ENCODE data around the gene KCNJ12. TPM values are rescaled to one million over a fixed set of nuclear protein-coding genes. Genes with fewer than 3 reads are reported as not detected.
A peak's percentile ranks its signal among the peaks of the same experiment; 100 is the strongest.
"Not testable (repeated sequence)": the region's sequence is repeated elsewhere in the genome, so short reads cannot be mapped to it uniquely, and the experiment has no call there.

Gene KCNJ12
- not detected for total RNA-seq

DNA sequence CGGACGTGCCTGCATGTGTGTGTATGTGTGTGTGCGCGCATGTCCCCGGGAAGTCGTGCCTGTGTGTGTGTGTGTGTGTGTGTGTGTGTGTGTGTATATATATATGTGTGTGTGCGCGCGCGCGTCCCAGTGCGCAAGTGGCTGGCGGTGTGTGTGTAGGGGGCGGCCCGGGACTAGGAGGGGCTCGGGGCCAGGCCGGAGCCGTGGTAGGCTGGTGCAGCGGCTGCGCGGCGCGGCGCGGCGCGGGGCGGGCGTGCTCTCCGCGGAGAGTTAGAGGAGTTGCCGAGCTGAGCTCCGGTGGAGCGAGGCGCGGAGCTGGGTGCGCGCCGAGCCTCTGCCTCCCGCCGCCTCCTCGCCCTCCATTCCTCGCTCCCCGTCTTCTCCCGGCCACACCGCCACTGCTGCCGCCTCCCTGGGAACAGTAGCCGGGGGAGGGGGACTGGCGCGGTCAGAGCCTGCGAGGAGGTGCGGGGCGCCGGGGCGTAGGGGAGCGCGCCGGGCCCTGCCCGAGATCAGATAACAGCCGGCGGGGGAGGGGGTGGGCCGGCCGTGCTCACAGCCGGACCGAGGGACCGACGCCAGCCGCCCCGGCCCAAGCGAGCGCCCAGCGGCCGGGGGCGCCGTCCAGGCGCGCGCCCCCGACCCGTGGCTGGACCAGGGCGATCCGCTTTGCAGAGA is at the start of gene KCNJ12:
Gene KCNJ12 (plus strand): TSS at position 277 of the 678 bp plus-strand sequence. CDS start 38,986 bp downstream, outside the sequence.
- H3K36me3 Mint-ChIP-seq: no peaks in the 10 kb centered on the region
- no peak within 1 kb of the TSS for H3K27ac Mint-ChIP-seq
- H3K9me3 Mint-ChIP-seq: no peaks in the 10 kb centered on the region
- H3K27me3 Mint-ChIP-seq: peaks cover 9% of the 10 kb centered on the region in 2 donors
- DNase-seq (ENCODE audit: low spot score) (no peak), ATAC-seq (no peak)
- H3K4me1 Mint-ChIP-seq (ENCODE audit: low read depth in 2 of 2): peaks cover 0 to 8% of the 10 kb centered on the region in 2 donors
- peak within 1 kb of the TSS; percentile 9 for H3K4me3 Mint-ChIP-seq

DNA sequence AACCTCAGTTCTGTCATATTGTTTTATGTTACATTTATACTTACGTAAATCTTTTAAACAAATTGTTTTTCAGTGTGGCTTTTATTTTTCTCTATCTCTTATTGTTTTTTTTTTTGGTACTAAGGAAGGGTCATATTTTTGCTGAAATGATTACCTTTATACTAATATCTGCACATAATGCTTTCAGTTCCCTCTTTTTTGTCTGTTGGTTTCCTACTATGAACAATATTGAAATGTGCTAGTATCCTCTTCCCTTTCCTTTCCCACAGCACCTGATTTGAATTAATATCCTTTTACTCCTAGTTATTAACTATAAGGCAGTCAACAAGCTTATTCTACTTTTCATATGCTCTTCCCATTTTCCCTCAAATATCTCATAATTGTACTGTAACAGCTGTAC is 48.2 kb upstream of the KCNJ12 start:
- not testable (repeated sequence) for H3K4me1 Mint-ChIP-seq (ENCODE audit: low read depth in 2 of 2); H3K27ac Mint-ChIP-seq; H3K36me3 Mint-ChIP-seq; ATAC-seq; H3K4me3 Mint-ChIP-seq; H3K9me3 Mint-ChIP-seq; DNase-seq (ENCODE audit: low spot score)
- H3K27me3 Mint-ChIP-seq: peaks cover 0 to 14% of the 10 kb centered on the region in 2 donors

DNA sequence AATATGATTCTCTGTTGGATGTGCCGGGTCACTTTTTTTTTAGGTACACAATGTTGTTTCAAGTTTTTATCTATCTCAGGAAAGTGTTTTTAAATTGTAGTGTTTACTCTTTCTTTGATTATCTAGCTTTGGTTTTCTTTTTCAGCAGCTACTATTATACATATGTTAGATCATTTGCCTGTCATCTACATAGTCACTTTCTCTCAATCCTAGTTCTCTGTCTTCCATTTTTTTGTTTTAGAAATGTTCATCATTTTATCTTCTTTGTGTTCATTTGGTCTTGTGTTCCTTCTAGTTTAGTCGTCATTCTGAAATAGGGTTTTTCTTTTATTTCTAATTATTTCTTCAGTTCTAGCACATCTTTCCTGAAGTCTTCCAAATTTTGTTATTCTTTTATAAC is 47.4 kb upstream of the KCNJ12 start:
- DNase-seq (ENCODE audit: low spot score); H3K36me3 Mint-ChIP-seq; H3K27ac Mint-ChIP-seq; H3K9me3 Mint-ChIP-seq; ATAC-seq; H3K4me1 Mint-ChIP-seq (ENCODE audit: low read depth in 2 of 2); H3K4me3 Mint-ChIP-seq: not testable (repeated sequence)
- peaks cover 0 to 12% of the 10 kb centered on the region in 2 donors for H3K27me3 Mint-ChIP-seq

DNA sequence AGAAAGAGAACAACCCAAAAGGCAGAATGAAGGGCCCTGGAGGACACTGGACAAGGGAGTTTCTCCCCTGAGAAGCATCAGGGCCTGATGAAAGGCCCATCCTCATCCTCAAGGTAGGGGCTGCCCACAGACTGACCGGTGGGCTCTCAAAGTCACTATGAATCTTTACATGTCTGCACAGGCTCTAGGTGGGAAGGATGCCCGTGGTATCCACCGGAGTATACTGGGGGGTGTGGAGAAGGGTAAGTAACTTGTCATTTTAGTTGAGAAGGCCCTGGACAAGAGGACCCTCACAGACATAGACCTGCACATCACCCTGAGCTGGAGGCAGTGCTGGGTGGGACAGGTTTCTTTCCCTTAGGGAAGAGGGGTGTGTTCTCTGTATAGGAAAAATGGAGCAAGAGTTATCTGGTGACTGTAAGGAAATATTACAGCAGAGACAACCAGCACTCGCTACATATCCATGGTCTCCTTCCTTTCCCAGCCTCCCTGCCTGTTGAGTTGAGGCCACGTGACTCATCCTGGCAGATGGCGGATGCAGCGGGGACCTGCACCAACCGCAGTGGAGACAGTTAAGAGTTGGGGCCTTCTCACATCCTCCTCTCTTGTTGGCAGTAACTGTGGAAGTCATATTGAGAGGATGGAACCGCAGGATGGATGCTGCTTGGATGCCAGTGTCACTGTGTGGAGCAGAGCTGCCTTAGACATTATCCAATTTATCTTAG is 45.6 kb upstream of the KCNJ12 start:
- H3K36me3 Mint-ChIP-seq: peaks cover 4% of the 10 kb centered on the region
- peaks cover 0 to 6% of the 10 kb centered on the region in 2 donors for H3K27me3 Mint-ChIP-seq

DNA sequence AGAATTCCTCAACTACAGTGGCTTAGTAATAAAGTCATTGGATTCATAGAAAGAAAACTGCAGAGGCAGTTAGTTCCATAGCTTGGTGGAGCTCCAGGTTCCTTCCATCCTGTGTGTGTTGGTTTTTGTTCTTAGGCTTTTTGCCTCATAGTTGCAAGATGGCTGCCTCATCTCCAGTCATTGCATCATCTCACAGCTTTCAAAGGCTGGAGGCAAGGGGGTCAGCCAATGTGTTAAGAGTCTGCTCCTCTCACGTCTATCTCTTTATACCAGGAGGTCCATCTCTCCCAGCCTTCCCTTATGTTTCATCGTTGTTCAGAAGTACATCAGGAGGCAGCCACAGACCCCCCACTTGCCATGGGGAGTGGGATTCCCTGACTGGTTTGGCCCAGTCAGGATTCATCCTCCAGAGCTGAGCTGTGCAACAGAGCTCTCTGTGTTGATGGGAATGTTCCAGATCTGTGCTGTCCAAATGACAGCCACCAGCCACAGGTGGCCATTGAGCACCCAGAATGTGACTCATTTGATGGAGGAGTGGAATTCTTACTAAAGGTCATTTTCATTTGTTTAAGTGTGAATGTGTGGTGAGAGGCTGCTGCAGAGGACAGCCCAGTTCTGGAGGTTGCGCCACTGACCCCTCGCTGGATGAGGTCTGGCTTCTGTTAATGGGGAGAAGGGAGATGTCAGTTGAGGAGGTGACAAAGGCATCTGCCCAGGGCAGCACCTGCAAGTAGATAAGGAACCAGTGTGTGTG is 39.4 kb upstream of the KCNJ12 start:
- not testable (repeated sequence) for ATAC-seq; H3K4me3 Mint-ChIP-seq; H3K36me3 Mint-ChIP-seq; H3K4me1 Mint-ChIP-seq (ENCODE audit: low read depth in 2 of 2); DNase-seq (ENCODE audit: low spot score); H3K27me3 Mint-ChIP-seq; H3K9me3 Mint-ChIP-seq; H3K27ac Mint-ChIP-seq

More for the DNA sequence above, 45.6 kb upstream of the KCNJ12 start:
- DNase-seq (ENCODE audit: low spot score): no peak
- Mint-ChIP-seq H3K4me1 (ENCODE audit: low read depth in 2 of 2) (no peaks in the 10 kb centered on the region), H3K27ac (no peak overlapping the region), H3K9me3 (peaks cover 4% of the 10 kb centered on the region), H3K4me3 (no peak overlapping the region)
- peak in 1 of 2 donors; percentile 28 for ATAC-seq

DNA sequence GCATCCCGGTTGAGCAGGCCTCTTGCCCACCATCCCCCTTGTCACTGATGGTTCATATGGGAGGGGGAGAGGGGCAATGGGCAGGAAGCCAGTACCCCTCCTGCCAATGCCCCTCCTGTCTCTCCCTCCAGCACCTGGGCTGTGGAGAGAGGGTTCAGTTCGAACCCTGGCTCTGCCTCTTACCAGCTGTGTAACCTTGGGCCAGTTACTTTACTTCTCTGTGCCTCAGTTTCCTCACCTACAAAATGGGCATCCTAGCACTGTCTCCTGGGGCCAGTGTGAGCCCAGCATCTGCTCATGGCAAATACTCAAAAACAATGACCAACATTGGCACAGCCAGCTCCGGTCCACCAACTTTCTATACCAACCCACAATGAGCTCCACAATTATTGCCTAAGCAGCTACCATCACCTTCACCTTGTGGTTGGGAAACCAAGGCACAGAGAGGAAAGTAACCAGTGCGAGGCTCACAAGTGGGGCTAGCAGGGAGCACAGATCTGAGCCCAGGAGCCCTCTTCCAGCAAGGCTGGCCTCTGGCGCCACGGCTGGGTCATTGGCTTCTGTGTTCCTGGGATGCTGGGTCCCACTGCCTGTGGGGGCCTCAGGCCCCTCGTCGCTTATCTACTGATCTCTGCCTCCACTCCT is 38.1 kb upstream of the KCNJ12 start:
- ATAC-seq: peak in 1 of 2 donors; percentile 5
- DNase-seq (ENCODE audit: low spot score); H3K36me3 Mint-ChIP-seq; H3K9me3 Mint-ChIP-seq; H3K4me3 Mint-ChIP-seq; H3K27ac Mint-ChIP-seq; H3K4me1 Mint-ChIP-seq (ENCODE audit: low read depth in 2 of 2); H3K27me3 Mint-ChIP-seq: not testable (repeated sequence)

DNA sequence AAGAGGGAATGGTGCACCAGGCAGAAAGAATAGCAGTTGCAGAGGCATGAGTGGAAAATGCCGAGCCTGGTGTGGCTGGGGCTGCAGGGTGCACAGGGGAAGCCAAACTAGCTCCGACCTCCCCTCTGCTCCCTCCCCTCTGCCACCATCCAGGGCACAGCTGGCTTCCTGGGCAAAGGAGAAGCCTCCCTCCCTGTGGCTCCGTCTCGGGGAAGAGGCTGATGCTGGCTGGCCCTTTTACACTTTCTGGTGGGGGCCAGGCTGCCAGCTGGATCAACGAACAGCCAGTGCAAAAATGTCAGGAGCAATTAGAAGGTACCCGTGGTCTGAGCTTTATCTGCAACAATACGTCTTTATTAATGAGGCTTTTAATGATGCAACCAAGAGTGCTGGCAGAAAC is 37.1 kb upstream of the KCNJ12 start:
- no peak for DNase-seq (ENCODE audit: low spot score)
- Mint-ChIP-seq H3K4me3 (no peak overlapping the region), H3K4me1 (ENCODE audit: low read depth in 2 of 2) (no peaks in the 10 kb centered on the region)

DNA sequence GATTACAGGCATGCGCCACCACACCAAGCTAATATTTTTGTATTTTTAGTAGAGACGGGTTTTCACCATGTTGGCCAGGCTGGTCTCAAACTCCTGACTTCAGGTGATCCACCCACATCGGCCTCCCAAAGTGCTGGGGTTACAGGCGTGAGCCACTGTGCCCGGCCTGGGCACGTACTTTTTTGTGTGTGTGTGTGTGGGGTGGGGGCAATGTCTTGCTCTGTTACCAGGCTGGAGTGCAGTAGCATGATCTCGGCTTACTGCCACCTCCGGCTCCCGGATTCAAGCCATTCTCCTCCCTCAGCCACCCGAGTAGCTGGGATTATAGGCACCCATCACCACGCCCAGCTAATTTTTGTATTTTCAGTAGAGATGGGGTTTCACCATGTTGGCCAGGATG is 36.6 kb upstream of the KCNJ12 start:
- not testable (repeated sequence) for H3K9me3 Mint-ChIP-seq; H3K27me3 Mint-ChIP-seq; H3K4me3 Mint-ChIP-seq; H3K4me1 Mint-ChIP-seq (ENCODE audit: low read depth in 2 of 2); H3K36me3 Mint-ChIP-seq; H3K27ac Mint-ChIP-seq; ATAC-seq; DNase-seq (ENCODE audit: low spot score)

More for the DNA sequence above, 37.1 kb upstream of the KCNJ12 start:
- Mint-ChIP-seq H3K27ac (no peak overlapping the region), H3K9me3 (no peaks in the 10 kb centered on the region), H3K27me3 (no peaks in the 10 kb centered on the region), H3K36me3 (no peaks in the 10 kb centered on the region)
- ATAC-seq: no peak

DNA sequence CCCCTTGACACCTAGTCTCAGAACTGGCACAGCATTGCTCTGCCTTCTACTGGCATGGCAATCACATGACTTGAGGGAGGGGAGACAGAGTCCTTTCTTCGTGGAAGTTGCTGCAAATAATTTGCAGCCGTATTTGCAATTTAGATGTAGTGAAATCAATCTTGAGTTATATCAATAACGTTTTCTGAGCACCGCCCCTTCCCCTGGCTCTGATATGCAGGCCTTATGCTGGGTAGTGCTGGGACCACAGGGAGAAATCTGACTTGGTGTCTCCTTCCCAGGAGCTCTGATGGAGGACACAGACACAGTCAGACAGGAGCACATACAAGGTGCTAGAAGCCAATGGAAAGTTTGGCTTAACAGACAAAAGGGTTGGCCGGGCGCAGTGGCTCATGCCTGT is 35.8 kb upstream of the KCNJ12 start:
- not testable (repeated sequence) for H3K27me3 Mint-ChIP-seq; DNase-seq (ENCODE audit: low spot score); ATAC-seq; H3K9me3 Mint-ChIP-seq; H3K4me3 Mint-ChIP-seq; H3K4me1 Mint-ChIP-seq (ENCODE audit: low read depth in 2 of 2); H3K27ac Mint-ChIP-seq; H3K36me3 Mint-ChIP-seq

DNA sequence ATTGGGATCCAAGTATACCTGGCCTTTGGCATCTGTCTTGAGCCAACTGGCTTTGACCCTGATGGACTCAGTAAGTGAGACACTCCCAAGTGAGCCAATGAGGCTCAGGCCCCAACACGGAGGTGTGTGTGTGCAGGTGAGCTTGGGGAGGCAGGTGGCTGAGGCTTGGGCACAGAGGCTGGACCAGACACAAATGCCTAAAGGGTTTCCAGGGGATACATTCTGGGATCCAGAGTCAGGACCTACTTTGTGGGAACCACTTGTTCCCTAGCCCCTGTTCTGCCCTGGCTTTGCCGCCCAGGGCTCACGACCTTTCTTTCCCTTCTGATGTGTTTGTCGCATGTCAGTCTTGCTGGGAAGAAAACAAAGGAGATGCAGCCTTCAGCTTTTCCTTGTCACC is 34.9 kb upstream of the KCNJ12 start:
- not testable (repeated sequence) for H3K9me3 Mint-ChIP-seq; H3K4me3 Mint-ChIP-seq; H3K36me3 Mint-ChIP-seq; H3K4me1 Mint-ChIP-seq (ENCODE audit: low read depth in 2 of 2); ATAC-seq; H3K27me3 Mint-ChIP-seq; H3K27ac Mint-ChIP-seq; DNase-seq (ENCODE audit: low spot score)

DNA sequence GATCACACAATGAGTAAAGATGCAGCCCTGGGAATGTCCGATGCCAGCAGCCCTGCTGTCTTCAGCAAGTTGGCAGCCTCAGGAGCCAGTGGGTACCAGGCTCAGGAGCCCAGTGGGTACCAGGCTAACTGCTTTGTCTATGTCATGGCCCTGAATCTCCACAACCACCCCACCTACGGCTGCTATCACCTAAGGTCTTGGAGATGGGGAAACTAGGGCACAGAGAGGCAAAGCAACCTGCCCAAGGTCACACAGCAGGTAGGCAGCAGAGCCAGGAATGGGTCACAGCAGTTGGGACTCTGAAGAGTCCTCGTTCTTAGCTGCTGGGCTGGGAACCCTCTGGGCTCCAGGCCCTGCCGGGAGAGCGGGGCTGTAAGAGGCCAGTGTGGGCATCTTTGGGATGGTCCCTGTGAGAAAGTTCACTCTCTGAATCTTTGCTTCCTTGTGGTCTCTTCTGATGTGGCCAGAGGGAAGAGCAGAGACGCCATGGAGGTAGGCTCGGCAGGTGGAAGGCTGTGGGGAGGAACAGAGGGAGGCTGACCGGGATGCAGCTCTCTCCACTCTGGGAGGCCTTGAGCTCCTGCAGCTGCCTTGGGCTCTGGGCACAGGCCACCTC is 34.1 kb upstream of the KCNJ12 start:
- not testable (repeated sequence) for H3K36me3 Mint-ChIP-seq; H3K4me3 Mint-ChIP-seq; H3K4me1 Mint-ChIP-seq (ENCODE audit: low read depth in 2 of 2); DNase-seq (ENCODE audit: low spot score); H3K27ac Mint-ChIP-seq; H3K9me3 Mint-ChIP-seq; ATAC-seq; H3K27me3 Mint-ChIP-seq

DNA sequence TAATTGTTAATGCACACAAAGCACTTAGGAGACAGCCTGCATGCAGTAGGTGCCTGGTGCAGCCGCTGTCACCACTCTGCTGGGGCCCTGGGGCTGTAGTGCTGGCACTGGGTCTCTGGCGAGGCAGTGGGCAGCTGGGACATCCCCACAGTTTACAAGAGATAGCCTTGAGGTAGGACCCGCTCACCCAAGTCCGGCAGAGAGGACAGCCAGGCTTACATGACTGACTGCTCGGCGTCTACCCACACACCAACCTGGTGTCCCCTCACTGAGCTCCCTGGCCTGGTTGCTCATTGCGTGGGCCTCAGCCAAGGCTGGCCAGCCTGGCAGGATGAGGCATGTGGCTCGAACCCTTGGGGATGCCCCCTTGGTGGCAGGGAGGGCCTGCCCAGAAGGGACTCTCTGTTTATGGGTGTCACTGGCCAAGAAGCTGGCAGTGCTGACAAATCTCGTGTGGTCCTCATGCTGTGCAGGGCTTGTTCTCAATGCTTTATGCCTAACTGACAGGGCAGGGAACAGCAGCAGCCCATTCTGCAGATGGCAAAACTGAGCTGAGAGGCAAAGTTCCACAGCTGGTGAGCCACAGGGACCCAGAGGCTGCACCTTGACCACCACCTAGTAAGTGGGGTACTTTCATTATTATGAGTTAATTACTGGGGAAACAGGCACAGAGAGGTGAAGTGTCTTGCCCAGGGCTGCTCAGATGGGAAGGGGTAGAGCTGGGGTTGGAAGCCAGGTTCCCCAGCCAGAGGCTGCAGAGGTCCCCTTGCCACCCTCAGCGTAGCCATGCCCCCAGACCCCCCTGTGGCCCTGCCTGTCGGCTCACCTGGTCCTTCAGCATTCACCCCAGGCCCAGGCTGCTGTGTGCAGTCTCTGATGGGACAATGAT is 32.9 kb upstream of the KCNJ12 start:
- not testable (repeated sequence) for H3K27me3 Mint-ChIP-seq; H3K4me3 Mint-ChIP-seq; H3K4me1 Mint-ChIP-seq (ENCODE audit: low read depth in 2 of 2); H3K36me3 Mint-ChIP-seq; DNase-seq (ENCODE audit: low spot score); H3K9me3 Mint-ChIP-seq; H3K27ac Mint-ChIP-seq
- peak in 1 of 2 donors; percentile 15 for ATAC-seq

DNA sequence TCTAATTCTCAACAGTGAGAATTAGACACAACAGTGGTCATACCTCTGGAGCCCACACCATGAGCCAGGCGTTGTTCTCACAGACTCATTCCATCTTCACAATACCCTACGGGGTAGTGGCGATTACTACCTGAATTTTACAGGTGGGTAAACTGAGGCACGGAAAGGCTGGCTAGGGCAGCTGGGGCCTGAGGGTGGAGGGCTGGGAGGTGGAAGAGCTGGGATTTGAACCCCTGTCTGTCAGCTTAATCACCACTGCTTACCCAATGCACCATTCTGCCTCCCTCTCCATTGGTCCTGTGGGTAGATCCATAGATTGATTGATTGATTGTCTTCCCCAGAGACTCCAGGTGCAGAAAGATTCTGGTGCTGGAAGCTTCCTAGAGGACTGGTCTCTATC is 31.4 kb upstream of the KCNJ12 start:
- not testable (repeated sequence) for H3K36me3 Mint-ChIP-seq; H3K4me1 Mint-ChIP-seq (ENCODE audit: low read depth in 2 of 2); H3K27ac Mint-ChIP-seq; H3K4me3 Mint-ChIP-seq; DNase-seq (ENCODE audit: low spot score); ATAC-seq; H3K9me3 Mint-ChIP-seq; H3K27me3 Mint-ChIP-seq
